Spleen (tissue), 7 donors: Measurements from ENCODE around the gene ANO3.

Experiments
- CTCF ChIP-seq, 11 experiments: fragments of 200-600 bp in 7 of 11; fragments of 450-650 bp in 4 of 11; sonication (generic) in 4 of 11; IDR thresholded peaks in 8 of 11; conservative IDR thresholded peaks in 3 of 11; 1 replicate in 7 of 11; 2 replicates in 4 of 11; pipeline versions ENCODE4 v1.4.0 to v1.8.0; 2016 to 2021; ENCODE audit warnings: antibody characterized with exemption in 11 of 11, inconsistent platforms in 4 of 11, mild to moderate bottlenecking in 1 of 11
- POLR2A ChIP-seq, 3 donors: fragments of 450-650 bp; IDR thresholded peaks; one replicate each; pipeline ENCODE4 v1.5.1; 2017; ENCODE audit warnings: antibody characterized with exemption in 3 of 3, mild to moderate bottlenecking in 1 of 3
- POLR2AphosphoS5 ChIP-seq, 3 donors: sonication (generic); formaldehyde crosslinking; IDR thresholded peaks; one replicate each; pipeline ENCODE4 v1.5.1; 2017; ENCODE audit warnings: antibody characterized with exemption in 3 of 3
- donor health status: DM: no; HTN: no; CAD: no; lungs with moderate emphysema.
- donor health status: DM: no; HTN: no; CAD: no.
- donor health status: DM: no; HTN: no; CAD: no.

GRCh38 chr11:26622181-26622580 is 290.3 kb downstream of the ANO3 start:
- TF ChIP-seq POLR2AphosphoS5 (IDR thresholded peaks at IDR 0.05) (no peak), CTCF (IDR thresholded peaks at IDR 0.05 in 8 of 11, conservative IDR thresholded peaks at IDR 0.05 in 3 of 11) (no peak), POLR2A (IDR thresholded peaks at IDR 0.05) (no peak)
